Sciatic nerve (tissue), 2 donors: ENCODE results near the gene MLXIP. TPM values are rescaled to one million over a fixed set of nuclear protein-coding genes. Genes with fewer than 3 reads are reported as not detected.
"Not testable (repeated sequence)": the region's sequence is repeated elsewhere in the genome, so short reads cannot be mapped to it uniquely, and the experiment has no call there.

Experiments used
- ATAC-seq: fragments of 200-7000 bp; cut with Tn5 transposase; one replicate; pipeline ENCODE4 v1.9.1; 2020; ENCODE audit warnings: mild to moderate bottlenecking, moderate library complexity
- DNase-seq: peaks from one replicate; pipeline ENCODE4 v3.0.0-alpha.2; 2020; ENCODE audit warnings: low spot score
- intact Hi-C: fragments of 100-400 bp; cut with DNase I; formaldehyde crosslinking; loops from one replicate; pipeline ENCODE4 v1.14.2; 2022
- total RNA-seq: library from RNA; stranded (reverse); fragmentation: NEBNext Ultra II Directional; extraction: Animal tissue kit (Norgen Biotek cat#: 25700); gene quantifications from one replicate; pipeline ENCODE4 v1.2.1, GENCODE V29; 2021
- donor health status: DM: no; HTN: no; CAD: no.
- donor health status: DM: no; HTN: no; CAD: no.

Gene MLXIP
- total RNA-seq, 1 donor from 2014 or later: 44.2 TPM

DNA sequence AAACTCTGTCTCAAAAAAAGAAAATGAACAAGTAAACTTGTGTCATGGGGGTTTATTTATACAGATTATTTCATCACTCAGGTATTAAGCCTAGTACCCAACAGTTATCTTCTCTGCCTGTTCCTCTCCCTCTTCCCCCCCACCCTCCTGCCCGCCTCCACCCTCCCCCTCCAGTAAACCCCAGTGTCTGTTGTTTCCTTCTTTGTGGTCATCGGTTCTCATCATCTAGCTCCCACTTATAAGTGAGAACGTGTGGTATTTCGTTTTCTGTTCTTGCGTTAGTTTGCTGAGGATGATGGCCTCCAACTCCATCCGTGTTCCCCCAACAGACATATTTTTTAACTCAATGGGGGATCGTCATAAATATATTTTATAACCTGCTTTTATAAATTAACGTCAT lies 83.1 kb downstream of the MLXIP start:
- no peak for DNase-seq
- ATAC-seq: no peak
- intact Hi-C loops: no loop called here

GRCh38 chr12:122162976-122163375 lies 84.4 kb downstream of the MLXIP start:
- intact Hi-C loops: no loop called here
- no peak for DNase-seq
- ATAC-seq: no peak

GRCh38 chr12:122166422-122167349 lies 88.1 kb downstream of the MLXIP start:
- ATAC-seq: no peak
- intact Hi-C loops: no loop called here
- DNase-seq: no peak

DNA sequence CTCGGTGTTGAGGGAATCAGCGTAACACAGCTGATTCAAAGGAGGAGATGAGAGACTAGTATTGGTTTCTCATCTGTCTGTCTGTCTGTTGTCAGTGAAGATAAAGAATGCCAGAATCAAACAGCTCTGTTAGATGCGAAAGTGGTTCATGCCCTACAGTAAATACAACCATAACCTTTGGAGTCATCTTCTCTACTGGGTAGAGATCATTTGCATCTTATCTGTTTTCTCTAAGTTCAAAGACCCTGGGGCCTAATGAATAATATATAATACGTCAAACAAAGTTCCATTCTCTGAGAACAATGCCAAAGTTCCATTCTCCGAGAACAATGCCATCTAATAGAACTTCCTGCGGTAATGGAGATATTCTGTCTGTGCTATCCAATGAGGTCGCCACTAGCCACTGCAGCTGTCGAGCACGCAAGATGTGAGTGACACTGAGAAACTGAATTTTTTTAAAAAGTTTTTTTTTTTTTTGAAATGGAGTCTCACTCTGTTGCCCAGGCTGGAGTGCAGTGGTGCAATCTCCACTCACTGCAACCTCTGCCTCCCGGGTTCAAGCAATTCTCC lies 88.9 kb downstream of the MLXIP start:
- ATAC-seq: no peak
- DNase-seq: no peak
- intact Hi-C loops: no loop called here

GRCh38 chr12:122168492-122168891 lies 89.9 kb downstream of the MLXIP start:
- ATAC-seq: no peak
- no peak for DNase-seq
- intact Hi-C loops: no loop called here

- DNase-seq (no peak), ATAC-seq (no peak)
- intact Hi-C loops: no loop called here
Observed at GRCh38 chr12:122171399-122171798, 92.8 kb downstream of the MLXIP start.

GRCh38 chr12:122172262-122172939 lies 93.8 kb downstream of the MLXIP start:
- no peak for ATAC-seq
- intact Hi-C loops: no loop called here
- no peak for DNase-seq

DNA sequence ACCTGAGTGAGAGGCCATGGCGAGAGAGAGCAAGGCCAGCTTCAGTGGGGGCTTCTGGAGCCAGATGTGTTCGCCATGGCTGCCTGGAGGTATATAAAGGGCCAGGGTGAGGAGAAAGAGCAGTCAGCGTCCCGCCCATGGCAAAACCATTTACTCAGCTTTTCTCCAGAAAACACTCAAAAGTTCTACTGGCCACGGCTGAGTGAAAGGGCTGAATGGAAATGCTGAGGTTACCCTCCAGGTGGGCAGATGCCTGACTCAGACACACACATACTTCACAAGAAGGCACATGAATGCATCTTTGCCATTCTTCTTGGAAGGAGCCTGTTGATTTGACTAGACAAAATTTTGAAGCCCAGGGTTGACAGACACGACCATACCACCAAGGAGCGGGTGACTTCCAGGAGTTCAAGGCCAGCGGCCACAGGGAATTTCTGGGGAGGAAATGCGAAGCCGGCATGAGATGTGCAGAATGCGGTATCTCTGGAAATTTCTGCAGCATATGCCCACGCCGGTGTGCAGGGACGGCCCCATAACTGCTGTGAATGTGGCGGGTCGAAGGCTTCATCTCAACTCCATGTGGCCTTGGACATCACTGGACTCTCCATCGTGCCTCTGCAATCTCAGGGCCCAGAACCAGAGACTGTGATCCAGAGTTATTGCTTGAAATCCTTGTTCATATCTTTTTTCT lies 95.7 kb downstream of the MLXIP start, which contains the start of gene IL31:
IL31 (minus strand) TSS at position 67 of the 691 bp plus-strand sequence; CDS start at position 18, 49 bp downstream.
- DNase-seq: no peak
- intact Hi-C loops: no loop called here
- no peak for ATAC-seq

DNA sequence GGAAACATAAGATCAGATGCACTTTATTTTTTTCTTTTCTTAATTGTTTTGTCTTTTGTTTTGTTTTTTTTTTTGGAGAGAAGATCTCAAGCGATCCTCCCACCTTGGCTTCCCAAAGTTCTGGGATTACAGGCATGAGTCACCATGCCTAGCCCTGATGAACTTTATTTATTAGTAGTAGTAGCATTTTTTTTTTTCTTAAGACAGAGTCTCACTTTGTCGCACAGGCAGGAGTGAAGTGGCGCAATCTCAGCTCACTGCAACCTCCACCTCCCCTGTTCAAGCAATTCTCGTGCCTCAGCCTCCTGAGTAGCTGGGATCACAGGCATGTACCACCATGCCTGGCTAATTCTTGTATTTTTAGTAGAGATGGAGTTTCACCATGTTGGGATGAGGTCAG lies 97.9 kb downstream of the MLXIP start:
- ATAC-seq, DNase-seq, intact Hi-C loops: not testable (repeated sequence)

DNA sequence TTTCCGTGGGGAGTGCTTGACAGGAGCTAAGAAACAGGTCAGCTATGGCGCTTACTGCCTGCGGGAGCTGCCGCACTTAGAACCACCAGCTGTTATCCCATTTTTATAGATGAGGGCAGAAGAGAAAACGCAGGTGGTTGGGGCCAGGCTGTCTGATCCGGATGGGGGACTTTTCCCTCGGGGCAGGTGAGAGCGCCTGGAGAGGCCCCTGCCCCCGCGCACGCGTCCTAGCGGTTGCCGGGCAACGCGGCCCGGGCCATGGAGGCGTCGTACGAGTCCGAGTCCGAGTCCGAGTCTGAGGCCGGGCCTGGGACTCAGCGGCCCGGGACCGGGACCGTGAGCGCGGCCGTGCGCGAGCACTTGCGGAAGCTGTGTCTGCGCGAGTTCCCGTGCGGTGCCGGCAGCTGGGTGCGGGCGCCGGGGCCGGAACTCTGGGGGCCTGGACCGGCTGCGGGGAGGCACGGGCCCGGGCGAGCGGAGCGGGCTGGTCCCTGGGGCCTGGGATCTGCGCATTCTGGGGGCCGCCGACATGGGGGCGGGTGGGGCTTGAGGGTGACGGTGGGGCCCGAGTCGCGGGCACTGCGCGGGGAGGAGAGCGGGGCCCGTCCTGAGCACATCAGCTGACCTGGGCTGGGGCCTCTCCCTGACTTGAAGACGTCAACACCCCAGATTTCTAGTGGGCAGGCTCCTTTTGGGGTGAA lies 104.5 kb downstream of the MLXIP start, which contains the start of gene LRRC43:
LRRC43 (plus strand) TSS at position 237 of the 701 bp plus-strand sequence; CDS start at position 259, 22 bp downstream.
- ATAC-seq (peak; percentile 63), DNase-seq (no peak)
- intact Hi-C loops: no loop called here

GRCh38 chr12:122183588-122183940 lies 105.0 kb downstream of the MLXIP start:
- DNase-seq (no peak), ATAC-seq (no peak)
- intact Hi-C loops: no loop called here

GRCh38 chr12:122184517-122184916 lies 106.0 kb downstream of the MLXIP start:
- DNase-seq (no peak), ATAC-seq (no peak)
- intact Hi-C loops: no loop called here

- no peak for DNase-seq
- no peak for ATAC-seq
- intact Hi-C loops: no loop called here
Observed at GRCh38 chr12:122185079-122185478, 106.5 kb downstream of the MLXIP start.

DNA sequence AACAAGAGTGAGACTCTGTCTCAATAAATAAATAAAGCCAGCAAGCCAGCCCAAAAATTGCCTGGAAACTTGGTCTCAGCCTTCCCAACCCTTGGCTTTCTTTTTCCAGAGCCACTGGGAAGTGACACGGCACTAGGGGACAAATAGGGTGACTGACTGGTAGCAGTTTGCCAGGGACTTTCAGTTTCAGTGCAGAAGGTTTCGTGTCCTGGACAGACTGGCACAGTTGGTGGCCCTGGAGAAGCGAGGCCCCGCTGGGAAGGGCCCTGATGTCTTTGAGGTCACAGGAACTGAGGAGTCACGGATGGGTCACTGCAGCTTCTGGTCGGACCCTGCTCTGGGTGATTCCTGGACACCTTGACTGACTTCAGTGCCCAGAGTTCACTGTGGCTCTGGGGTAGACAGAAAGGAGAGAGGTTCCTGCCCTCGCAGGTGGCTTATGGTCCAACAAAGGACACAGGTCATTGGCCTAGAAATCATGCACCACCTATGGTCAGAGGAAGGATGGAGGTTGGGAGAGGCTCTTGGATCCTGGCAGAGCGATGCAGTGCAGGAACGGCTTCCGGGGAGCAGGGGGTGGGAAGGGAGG lies 107.0 kb downstream of the MLXIP start:
- intact Hi-C loops: no loop called here
- no peak for ATAC-seq
- no peak for DNase-seq

GRCh38 chr12:122187466-122187865 lies 108.9 kb downstream of the MLXIP start:
- no peak for DNase-seq
- intact Hi-C loops: no loop called here
- no peak for ATAC-seq

- ATAC-seq (no peak), DNase-seq (no peak)
- intact Hi-C loops: no loop called here
Observed at GRCh38 chr12:122189626-122190475, 111.3 kb downstream of the MLXIP start.

DNA sequence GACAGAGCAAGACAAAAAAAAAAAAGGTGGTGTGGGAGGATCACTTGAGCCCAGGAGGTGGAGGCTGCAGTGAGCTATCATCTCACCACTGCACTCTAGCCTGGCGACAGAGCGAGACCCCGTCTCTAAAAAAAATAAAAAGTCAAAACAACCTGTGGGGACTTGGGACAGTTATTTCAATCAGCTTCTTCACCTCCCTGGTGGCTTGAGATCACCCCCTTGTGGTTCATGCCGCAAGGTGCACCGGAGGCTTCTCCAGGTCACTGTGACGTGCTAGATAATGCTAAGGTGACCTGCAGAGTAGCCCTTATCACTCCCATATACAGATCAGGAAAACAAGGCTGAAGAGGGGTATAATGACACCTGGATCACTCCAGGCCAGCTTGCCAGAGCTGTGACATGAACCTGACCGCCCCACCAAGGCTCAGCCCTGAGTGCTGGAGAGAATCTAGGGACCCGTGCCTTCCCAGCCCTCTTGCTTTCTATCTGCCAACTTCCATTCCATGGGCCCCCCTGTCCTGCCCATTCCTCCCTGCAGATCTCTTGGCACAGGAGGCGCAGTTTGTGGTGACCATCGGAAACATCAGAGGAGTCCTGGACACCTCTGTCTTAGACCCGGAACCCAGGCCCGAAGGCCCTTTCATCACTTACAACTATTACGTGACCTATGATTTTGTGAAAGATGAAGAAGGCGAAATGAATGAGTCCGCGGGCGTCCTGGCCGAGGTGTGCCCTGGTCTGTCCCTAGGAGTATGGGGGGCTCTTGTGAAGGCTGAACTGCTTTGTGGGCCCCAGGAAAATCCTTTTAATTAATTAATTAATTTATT lies 112.5 kb downstream of the MLXIP start:
- intact Hi-C loops: no loop called here
- no peak for DNase-seq
- ATAC-seq: no peak
